K562 (cell line): ENCODE measurements around the gene MYH11. TPM values are rescaled to one million over a fixed set of nuclear protein-coding genes. Genes with fewer than 3 reads are reported as not detected.

Experiments
- ARID4B ChIP-seq: sonication (generic); formaldehyde crosslinking; IDR thresholded peaks from 2 replicates; pipeline ENCODE4 v1.8.0; 2022; ENCODE audit warnings: mild to moderate bottlenecking, missing genetic modification reagents
- MCM3 ChIP-seq: fragments of 450-650 bp; IDR thresholded peaks from 2 replicates; pipeline ENCODE4 v1.6.1; 2016
- SOX6 ChIP-seq: fragments of 450-650 bp; IDR thresholded peaks from 2 replicates; pipeline ENCODE4 v1.6.1; 2014; ENCODE audit warnings: mild to moderate bottlenecking
- ZNF253 ChIP-seq: fragments of 250-450 bp; sonication (Bioruptor Pico); conservative IDR thresholded peaks from 2 replicates; pipeline ENCODE4 v1.6.1; 2021; ENCODE audit warnings: mild to moderate bottlenecking
- ZNF318 ChIP-seq, 2 experiments: fragments of 450-650 bp; IDR thresholded peaks; 2 replicates each; pipeline ENCODE4 v1.6.1; 2016; ENCODE audit warnings: mild to moderate bottlenecking in 2 of 2, borderline replicate concordance in 1 of 2, low read depth in 1 of 2, moderate library complexity in 1 of 2
- polyA plus RNA-seq, 8 experiments: library from polyadenylated mRNA; depleted of rRNA in 4 of 8; stranded (reverse) in 5 of 8; unstranded in 3 of 8; fragments of >200 nt; fragmentation: Nextera tagmentation in 2 of 8; fragmentation: Illumina TruSeq in 1 of 8; extraction: Ambion mirVana in 2 of 8; extraction: Trizol in 1 of 8; gene quantifications; 2 replicates each; pipeline versions ENCODE4 v1.2.1 to v1.2.3, GENCODE V29; 2011 to 2014; ENCODE audit warnings: inconsistent platforms in 1 of 8, missing spikeins in 1 of 8
- total RNA-seq, 7 experiments: library from RNA; depleted of rRNA in 6 of 7; stranded (reverse); fragments of >200 nt in 6 of 7; fragmentation: Illumina TruSeq in 2 of 7; extraction: Trizol in 2 of 7; gene quantifications; 2 replicates each; pipeline versions ENCODE4 v1.2.1 to v1.2.3, GENCODE V29; 2011 to 2021; ENCODE audit warnings: low replicate concordance in 1 of 7

MYH11 gene
- total and polyA plus RNA-seq, 9 of the 15 experiments (the other 6 are each of a cell fraction or from before 2014, with no cell fraction given), result 0.05 to 0.47 (median 0.08) TPM; not detected in 5

GRCh38 chr16:15816228-15816627 lies 40.6 kb downstream of the MYH11 start (continued):
- no peak for TF ChIP-seq ZNF253 (CRISPR knock-in tag)
- no peak for TF ChIP-seq MCM3
- TF ChIP-seq ZNF318 (IDR thresholded peaks at IDR 0.05; ENCODE audit: borderline replicate concordance in 1 of 2, low read depth in 1 of 2), result no peak
- TF ChIP-seq ARID4B (CRISPR knock-in tag), result no peak
- no peak for TF ChIP-seq SOX6
- TF ChIP-seq, all 486 proteins: peak for 5
